H1 (cell line): Measurements from ENCODE around the gene ARMS2. TPM values are rescaled to one million over a fixed set of nuclear protein-coding genes. Genes with fewer than 3 reads are reported as not detected.

Experiments
- KDM1A ChIP-seq: fragments of 200-600, 300-600 bp; sonication (generic); IDR thresholded peaks from 2 replicates; pipeline ENCODE4 v1.7.1; 2016; ENCODE audit warnings: mild to moderate bottlenecking, low read length, borderline replicate concordance
- SP2 ChIP-seq: IDR thresholded peaks from 2 replicates; pipeline ENCODE4 v1.6.1; 2012; ENCODE audit warnings: mild to moderate bottlenecking, low read length, inconsistent platforms
- SP4 ChIP-seq: IDR thresholded peaks from 2 replicates; pipeline ENCODE4 v1.6.1; 2012; ENCODE audit warnings: low read length, inconsistent platforms
- TEAD4 ChIP-seq: IDR thresholded peaks from 2 replicates; pipeline ENCODE4 v1.6.1; 2012; ENCODE audit warnings: low read depth, low read length, inconsistent platforms, mixed read lengths
- polyA plus RNA-seq, 7 experiments: library from polyadenylated mRNA; depleted of rRNA in 3 of 7; stranded (reverse) in 5 of 7; unstranded in 2 of 7; fragments of >200 nt in 5 of 7; fragments of 200-250 nt in 2 of 7; gene quantifications; 1 replicate in 5 of 7; 2 replicates in 1 of 7; 4 replicates in 1 of 7; pipeline versions ENCODE4 v1.2.1 to v1.2.3, GENCODE V29; 2011 to 2013; ENCODE audit warnings: missing spikeins in 2 of 7, mixed read lengths in 2 of 7
- total RNA-seq: library from RNA; stranded (reverse); fragmentation: NEBNext Ultra II Directional; extraction: Animal tissue kit (Norgen Biotek cat#: 25700); gene quantifications from 2 replicates; pipeline ENCODE4 v1.2.1, GENCODE V29; 2021
- TF ChIP-seq, protein P1 (sequence below): IDR thresholded peaks from 2 replicates; pipeline ENCODE4 v1.6.1; 2012; ENCODE audit warnings: inconsistent platforms

The ARMS2 gene
- total and polyA plus RNA-seq, 2 of the 8 experiments (the other 6 are each of a cell fraction or from before 2014, with no cell fraction given), result not detected

DNA sequence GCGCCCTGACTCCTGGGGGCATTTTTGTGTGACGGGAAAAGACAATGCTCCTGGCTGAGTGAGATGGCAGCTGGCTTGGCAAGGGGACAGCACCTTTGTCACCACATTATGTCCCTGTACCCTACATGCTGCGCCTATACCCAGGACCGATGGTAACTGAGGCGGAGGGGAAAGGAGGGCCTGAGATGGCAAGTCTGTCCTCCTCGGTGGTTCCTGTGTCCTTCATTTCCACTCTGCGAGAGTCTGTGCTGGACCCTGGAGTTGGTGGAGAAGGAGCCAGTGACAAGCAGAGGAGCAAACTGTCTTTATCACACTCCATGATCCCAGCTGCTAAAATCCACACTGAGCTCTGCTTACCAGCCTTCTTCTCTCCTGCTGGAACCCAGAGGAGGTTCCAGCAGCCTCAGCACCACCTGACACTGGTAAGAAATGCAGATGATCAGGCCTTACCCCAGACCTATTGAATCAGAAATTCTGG is at the start of gene ARMS2 (continued):
- TF ChIP-seq, protein P1, sequence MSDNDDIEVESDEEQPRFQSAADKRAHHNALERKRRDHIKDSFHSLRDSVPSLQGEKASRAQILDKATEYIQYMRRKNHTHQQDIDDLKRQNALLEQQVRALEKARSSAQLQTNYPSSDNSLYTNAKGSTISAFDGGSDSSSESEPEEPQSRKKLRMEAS, result no peak
- TF ChIP-seq SP4 (no peak), TEAD4 (no peak), SP2 (no peak), KDM1A (no peak)
